ENCODE data around the gene SNX1. TPM values are rescaled to one million over a fixed set of nuclear protein-coding genes. Genes with fewer than 3 reads are reported as not detected.

The SNX1 gene, protein sequence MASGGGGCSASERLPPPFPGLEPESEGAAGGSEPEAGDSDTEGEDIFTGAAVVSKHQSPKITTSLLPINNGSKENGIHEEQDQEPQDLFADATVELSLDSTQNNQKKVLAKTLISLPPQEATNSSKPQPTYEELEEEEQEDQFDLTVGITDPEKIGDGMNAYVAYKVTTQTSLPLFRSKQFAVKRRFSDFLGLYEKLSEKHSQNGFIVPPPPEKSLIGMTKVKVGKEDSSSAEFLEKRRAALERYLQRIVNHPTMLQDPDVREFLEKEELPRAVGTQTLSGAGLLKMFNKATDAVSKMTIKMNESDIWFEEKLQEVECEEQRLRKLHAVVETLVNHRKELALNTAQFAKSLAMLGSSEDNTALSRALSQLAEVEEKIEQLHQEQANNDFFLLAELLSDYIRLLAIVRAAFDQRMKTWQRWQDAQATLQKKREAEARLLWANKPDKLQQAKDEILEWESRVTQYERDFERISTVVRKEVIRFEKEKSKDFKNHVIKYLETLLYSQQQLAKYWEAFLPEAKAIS
- 57.8 and 66.7 TPM in 2 replicates for total RNA-seq

DNA sequence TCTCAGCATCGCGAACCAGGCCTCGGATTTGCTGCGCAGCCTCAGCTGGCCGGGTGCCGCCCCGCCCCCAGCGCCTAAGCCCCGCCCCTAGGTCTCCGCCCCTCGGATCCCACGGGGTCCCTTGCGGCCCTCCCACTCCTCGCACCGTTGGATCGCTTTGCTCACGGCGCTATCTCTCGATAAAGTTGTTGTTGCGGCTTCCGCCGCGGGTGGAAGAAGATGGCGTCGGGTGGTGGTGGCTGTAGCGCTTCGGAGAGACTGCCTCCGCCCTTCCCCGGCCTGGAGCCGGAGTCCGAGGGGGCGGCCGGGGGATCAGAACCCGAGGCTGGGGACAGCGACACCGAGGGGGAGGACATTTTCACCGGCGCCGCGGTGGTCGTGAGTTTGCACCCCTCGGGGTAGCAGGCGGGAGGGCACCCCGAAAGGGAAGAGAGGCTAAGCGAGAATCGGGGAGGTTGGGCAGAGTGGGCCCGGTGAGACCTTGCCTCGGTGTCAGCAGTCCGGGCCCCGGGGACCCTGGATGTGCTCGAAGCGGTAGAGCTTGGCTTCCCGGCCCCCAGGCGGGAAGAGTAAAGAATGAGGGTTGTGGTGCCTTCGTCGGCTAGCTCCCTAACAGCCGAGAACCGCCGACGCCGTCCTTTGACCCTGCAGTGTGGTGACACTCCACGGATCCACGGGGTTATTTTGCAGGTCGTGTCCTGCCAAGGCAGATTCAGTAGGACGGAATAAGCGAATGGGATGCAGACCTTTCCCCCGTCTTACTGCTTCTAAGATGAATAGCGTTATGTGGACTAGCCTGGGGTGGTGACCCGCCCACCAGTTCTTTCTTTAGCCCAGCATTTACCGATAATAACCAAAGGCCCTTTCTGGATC is at the start of gene SNX1:
TSS of gene SNX1 (plus strand) at position 188 of the 873 bp plus-strand sequence. CDS start at position 220, 32 bp downstream.

DNA sequence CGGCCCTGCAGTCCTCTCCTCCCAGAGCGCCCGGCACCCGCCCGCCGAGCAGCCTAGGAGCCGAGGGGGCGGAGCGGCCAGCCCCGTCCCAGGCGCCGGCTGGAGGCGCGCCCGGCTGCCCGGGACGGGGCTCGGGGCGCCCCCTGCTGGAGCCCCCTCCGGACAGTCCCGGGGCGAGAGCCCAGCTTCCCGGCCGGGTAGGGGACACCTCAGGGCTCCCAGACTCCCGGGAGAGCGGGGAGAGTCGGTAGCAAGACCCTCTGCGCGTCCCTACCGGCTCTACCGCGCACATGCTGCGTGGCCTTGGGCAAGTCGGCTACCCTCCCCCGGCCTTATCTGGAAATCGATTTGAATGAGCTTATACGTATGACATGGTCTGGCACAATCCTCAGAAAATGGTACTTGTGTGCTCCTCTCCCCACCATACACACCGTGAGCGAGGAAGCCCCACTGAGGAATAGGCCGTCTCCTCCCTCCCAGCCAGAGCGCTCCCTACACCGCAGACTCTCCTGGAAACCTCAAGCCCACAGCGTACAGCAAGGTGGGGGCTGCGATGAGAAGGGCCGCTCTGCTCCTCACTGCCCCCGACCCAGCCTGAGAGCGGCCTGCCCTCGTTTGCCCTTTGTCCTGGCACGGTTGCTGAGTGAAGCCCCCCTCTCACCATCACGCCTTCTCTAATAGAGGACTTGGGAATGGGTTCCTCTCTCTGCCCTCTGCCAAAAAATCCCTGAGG is 49.2 kb upstream of the SNX1 start, which contains the start of gene DAPK2:
TSS of gene DAPK2 (minus strand) at position 65 of the 733 bp plus-strand sequence. CDS start 6,224 bp downstream, outside the sequence.

DNA sequence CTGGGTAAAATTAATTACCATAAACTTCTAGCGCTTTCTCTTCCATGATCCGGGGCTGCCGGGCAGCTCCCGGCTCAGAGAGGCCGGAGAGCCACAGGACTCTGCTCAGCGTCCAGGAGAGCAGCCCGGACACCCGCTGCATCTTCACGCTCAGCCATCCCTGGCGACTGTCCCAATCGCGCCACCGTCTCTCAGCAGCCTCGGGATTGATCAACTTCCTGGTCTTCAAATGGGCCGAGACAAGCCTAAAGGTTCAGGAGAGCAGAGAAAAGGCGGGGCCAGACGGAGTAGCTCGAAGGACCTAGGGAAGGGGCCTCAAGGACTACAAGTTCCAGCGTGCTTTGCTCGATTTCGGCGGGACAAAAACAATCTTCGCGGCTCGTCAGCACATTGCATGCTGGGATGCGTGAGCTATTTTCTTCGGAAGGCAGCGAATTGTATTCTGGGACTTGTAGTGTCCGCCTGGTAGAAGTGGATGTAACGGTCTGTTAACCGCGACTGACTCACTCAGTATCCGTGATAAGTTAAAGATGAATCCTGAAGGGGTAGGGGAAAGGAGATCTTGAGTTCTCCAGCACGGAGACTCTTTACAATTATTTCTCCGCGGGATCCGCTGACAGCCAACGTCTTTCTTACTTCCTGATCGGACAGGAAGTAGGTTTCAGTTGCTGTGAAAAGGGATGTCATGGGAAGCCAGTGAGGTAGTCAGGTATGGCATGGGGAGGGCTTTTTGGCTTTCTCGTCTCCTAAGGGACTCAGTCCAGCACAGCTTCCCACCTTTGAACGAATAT is 2.0 kb upstream of the SNX1 start, which contains the start of gene CIAO2A:
TSS of gene CIAO2A (minus strand) at position 212 of the 791 bp plus-strand sequence. CDS start at position 142, 70 bp downstream.

DNA sequence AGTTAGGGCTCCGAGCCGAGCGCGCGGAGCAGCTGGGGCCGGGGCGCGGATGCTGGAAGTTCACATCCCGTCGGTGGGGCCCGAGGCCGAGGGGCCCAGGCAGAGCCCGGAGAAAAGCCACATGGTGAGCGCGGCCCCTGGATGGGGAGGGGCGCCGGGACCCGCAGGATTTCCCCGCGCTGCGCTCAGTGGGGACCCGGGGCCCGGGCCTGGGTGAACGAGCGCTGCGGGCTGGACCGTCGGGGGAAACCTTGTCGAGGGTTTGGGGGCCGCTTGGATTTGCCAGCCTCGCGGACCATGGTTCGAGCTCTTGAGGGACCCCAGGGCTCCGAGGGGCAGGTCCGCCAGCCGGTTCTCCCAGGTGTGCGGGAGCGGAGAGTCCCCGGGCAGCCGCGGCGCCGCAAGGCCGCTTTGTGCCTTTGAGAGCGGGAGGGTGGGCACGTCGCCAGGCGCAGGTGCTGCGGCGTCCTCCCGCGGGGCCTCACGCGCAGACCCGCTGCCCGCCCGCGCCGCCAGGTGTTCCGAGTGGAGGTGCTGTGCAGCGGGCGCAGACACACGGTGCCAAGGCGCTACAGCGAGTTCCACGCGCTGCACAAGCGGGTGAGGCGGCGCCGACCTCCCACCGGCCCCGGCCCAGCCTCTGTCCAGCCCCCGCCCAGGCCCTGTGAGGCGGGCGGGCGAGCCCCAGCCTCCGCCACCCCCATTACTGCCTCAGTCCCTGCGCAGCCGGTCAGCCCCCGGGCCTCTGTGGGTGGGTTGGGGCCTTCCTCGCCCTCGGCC is 56.1 kb downstream of the SNX1 start, which contains the start of gene SNX22:
TSS of gene SNX22 (plus strand) at position 5 of the 780 bp plus-strand sequence. CDS start at position 50, 45 bp downstream.

DNA sequence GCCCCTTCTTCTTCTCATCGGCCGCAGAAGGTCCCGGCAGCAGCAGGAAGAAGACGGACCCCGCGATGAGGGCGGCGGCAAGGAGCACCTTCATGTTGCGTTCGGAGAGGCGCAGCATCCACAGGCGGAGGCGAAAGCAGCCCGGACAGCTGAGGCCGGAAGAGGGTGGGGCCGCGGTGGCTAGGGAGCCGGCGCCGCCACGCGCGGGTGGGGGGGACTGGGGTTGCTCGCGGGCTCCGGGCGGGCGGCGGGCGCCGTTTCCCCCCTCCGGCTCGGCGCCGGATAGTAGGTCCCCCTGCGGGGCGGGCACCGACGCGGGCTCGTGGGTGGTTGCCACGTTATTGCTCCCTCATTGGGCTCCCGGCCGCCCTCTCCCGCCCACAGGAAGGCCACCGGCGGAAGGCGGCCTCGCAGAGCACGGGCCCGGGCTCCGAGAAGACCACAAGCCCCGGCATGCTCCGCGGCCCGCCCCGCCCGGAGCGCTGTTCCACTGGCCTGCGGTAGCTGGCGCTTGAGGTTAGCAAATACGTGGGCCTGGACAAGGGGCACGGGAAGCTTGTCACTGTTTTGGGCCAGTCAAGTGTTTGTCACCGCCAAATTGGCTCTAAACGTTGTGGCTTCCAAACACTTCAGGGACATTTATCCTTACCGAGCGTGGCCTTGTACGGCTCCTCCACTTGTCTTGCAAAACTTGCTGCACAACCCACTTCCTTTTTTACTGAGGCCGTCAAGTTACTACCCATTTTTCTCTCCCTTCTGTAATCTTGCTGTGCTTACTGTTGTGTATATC is 67.3 kb downstream of the SNX1 start, which contains the start of gene PPIB:
TSS of gene PPIB (minus strand) at position 154 of the 790 bp plus-strand sequence. CDS start at position 118, 36 bp downstream.

Other genes with a start within 250 kb of the SNX1 start
- 4.2 and 5.8 TPM in 2 replicates for gene DAPK2, start 49.5 kb upstream of the SNX1 start, total RNA-seq
- gene CIAO2A, start 2.1 kb upstream of the SNX1 start, total RNA-seq, result 79.6 and 80.0 TPM in 2 replicates
- gene SNX22, start 55.7 kb downstream of the SNX1 start, total RNA-seq, result 0.33 and 0.87 TPM in 2 replicates
- 1,045 and 1,505 TPM in 2 replicates for gene PPIB, start 67.0 kb downstream of the SNX1 start, total RNA-seq